Activated CD4-positive, alpha-beta T cell treated with anti-CD3 and anti-CD28 coated beads, Interleukin-2, amount 50 U/mL, for 16 hours (primary cell): ENCODE data around the gene ART1.
"Not testable (repeated sequence)": the region's sequence is repeated elsewhere in the genome, so short reads cannot be mapped to it uniquely, and the experiment has no call there.

ENCODE experiments used
- DNase-seq: peaks from one replicate; pipeline ENCODE4 v3.0.0-alpha.2; 2020

The ART1 gene

GRCh38 chr11:3632070-3632660 is 12.8 kb upstream of the ART1 start:
- DNase-seq = no peak

DNA sequence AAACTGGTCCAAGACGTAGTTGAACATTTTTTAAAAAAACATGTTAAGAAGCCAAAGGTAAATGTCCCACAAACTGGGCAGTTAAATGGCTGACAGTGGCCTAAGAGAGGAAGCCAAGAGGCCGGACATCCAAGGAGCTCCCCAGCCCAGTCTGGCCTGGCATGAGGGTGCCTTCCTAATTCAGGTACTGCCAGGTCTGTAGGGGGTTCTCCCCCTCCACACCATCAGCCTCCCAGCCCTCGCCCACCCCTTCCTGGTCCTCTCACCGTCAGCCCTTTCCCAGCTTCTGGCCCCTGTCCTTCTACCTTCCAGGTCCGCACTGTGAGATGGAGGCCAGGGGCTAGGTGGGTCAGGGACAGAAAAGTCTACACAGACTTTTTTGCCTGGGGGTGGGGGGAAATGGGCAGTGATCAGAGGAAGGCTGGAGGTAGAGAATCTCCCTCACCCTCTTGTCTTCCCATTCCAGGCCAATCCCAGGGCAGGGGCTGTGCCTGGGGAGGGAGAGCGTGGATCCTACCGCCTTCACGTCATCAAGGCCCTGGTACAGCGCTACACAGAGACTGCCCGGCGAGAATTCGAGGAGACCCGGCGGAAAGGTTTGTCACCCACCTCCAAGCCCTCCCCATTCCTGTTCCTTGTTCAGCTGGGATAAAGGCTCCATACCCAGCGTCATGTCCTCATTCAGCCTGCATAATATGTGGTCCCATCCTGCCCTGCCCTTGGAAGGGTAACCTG is 9.1 kb upstream of the ART1 start:
- no peak for DNase-seq

GRCh38 chr11:3637201-3637600 is 7.7 kb upstream of the ART1 start:
- DNase-seq = no peak

DNA sequence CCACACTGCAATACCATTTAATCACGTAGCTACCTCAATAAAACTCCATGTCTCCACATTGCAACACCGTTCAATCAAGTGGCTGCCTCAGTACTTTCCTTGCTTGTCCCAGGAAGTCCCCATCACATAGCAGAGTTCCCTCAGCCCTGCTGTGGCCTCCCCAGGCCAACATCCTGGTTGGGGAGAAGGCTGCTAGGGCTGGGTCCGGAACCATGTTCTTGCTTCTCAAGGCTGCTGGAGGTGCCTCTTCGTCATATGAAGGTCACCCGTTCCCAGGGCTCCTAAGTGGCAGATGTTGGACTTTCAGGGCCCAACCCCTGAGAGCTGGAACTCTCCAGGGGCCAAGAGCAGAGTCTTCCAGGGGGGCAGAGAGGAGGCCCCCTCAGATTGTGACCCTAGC is 6.4 kb upstream of the ART1 start:
- DNase-seq = no peak

DNA sequence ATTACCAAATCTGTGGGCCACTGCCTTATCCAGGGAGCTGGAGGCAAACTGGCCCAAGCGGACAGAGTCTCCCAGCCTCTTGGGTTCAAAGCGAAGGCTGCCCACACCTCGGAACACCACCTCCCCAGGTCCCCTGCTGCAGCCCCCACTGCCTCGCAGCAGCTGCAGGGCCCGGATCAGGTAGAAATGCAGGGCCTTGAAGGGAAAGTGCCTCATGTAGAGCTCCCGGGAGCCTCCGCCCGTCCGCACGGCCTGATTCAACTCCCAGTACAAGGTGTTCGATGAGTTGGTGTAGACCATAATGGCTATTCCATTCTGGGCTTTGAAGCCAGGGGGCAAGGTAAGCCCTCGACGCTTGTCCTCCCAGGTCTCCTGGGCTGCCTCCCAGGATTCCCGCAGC is 5.1 kb upstream of the ART1 start:
- DNase-seq = no peak

DNA sequence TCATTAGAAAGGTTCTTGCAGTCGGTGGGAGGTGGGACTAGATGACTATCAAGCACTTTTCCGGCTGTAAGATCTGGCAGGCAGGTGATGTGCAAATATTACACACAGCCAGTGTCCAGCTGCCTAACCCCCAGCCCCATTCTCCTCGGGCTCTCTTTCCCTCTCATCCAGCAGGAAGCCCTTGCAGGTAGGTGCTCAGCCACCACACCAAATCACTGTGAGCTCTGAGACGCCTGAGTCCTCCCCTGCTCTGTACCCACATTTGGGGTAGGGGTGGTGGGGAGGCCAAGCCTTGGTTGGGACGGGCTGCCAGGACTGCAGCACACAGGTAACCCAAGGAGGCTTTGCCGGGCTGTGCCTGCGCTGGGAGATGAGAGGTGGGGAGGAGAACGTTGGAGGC is 3.7 kb upstream of the ART1 start:
- DNase-seq = no peak

GRCh38 chr11:3641701-3642070 is 3.2 kb upstream of the ART1 start, which contains the start of gene ART5:
ART5 (minus strand) TSS chr11:3641992; CDS start chr11:3641862, 130 bp downstream.
- no peak for DNase-seq

DNA sequence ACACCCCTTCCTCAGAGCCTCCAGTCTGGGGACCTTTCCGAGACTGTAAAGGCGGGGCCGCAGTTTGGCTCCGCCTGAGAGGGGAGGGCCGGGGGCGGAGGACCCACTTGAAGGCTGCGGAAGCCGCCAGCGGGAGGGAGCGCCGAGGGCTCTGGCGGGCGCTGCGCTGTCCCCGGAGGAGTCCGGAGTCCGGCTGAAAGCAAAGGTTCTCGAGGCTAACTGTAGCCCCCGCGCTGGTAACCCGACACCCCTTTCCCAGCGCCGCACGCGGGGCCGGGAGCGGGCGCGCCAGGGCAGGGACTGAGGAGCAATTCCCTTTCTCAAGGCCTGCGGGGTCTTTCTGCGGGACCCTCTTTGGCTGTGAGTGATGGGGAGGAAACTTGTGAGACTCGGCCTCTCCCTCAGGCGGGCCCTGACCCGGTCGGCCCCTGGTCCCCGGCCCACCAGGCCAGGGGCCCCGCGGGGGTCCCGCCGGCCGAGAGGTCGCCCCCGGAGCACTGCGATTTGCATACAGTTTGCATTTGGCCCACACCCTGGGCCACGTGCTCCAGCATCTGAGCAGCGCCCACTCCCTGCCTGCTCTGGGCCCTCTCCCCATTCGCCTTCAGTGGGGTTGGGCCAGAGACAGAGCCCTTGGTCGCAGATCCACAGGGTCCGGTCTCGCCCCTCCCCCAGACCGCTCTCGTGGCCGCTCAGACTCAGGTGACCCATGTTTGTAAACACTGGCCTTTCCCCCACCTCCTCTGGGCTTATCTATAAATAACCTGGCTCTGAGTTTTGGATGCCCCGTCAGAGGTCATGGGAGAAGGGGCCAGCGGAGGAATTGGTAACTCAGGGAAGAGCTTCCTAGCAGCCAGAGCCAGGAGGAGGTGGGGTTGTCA is 2.6 kb upstream of the ART1 start:
- peak; percentile 51 for DNase-seq

GRCh38 chr11:3643102-3643546 is 1.8 kb upstream of the ART1 start:
- DNase-seq = not testable (repeated sequence)

DNA sequence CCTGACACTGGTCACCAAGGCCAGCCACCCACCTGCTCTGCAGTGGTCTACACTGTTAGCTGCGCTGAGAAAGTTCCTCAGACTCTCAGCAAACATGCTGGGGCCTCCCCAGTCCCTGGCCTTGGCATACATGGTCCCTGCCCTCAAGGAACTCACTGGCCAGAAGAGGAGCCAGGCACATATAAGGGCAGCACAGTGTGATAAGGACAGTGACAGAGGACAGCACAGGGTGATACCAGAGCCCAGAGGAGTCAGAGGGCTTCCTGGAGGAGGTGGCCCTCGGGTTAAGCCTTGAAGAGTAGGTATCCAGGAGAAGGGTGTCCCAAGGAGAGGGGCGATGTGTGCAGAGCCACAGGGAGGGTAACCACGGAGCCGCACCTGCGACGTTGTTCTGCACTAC is 624 bp downstream of the ART1 start:
- DNase-seq = no peak

DNA sequence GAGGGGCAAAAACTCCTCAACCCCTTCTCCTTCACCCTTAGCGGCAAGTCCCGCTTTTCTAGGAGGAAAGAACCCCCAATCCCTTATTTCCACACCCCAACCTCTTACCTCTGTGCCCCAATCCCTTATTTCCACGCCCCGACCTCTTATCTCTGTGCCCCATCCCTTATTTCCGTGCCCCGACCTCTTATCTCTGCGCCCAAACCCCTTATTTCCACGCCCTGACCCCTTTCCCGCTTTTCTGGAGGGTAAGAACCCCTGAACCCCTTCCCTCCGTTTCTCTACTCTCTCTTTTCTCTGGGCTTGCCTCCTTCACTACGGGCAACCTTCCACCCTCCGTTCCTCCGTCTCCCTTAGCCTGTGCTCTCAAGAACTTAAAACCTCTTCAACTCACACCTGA is 3.9 kb downstream of the ART1 start:
- not testable (repeated sequence) for DNase-seq

GRCh38 chr11:3649374-3649773 is 4.4 kb downstream of the ART1 start:
- DNase-seq = not testable (repeated sequence)

GRCh38 chr11:3652514-3652913 is 7.6 kb downstream of the ART1 start:
- not testable (repeated sequence) for DNase-seq

- DNase-seq = no peak
Measured at GRCh38 chr11:3655547-3655946, 10.6 kb downstream of the ART1 start.

DNA sequence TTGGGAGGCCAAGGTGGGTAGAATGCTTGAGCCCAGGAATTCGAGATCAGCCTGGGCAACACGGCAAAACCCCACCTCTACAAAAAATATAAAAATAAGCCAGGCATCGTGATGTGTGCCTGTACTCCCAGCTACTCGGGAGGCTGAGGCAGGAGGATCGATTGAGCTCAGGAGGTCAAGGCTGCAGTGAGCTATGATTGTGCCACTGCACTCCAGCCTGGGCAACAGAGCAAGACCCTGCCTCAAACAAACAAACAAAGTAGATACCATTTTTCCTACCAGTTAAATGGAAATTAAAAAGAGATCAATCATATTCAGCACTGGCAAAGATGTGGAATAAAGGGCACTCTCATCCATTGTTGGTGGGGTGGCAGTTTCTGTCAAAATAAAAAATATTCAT is 12.4 kb downstream of the ART1 start:
- not testable (repeated sequence) for DNase-seq

DNA sequence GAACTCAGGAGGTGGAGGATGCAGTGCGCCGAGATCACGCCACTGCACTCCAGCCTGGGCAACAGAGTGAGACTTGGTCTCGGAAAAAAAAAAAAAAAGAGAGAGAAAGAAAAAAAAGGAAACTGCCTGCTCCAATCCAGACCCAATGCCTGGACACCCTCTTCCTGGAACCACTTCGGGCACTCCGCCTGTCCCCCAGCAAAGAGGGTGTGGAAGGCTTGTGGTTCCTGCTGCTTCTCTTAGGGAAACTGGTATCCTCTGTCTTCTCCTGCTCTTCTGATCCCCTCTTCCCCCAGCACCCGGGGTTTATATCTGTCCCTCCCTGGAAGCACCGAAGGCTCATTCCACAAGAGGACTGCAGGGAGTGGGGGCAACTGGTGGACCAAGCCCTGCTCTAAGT is 13.3 kb downstream of the ART1 start:
- no peak for DNase-seq

GRCh38 chr11:3659595-3660515 is 14.9 kb downstream of the ART1 start:
- no peak for DNase-seq

- DNase-seq = no peak
Measured at GRCh38 chr11:3660960-3661359, 16.0 kb downstream of the ART1 start.

DNA sequence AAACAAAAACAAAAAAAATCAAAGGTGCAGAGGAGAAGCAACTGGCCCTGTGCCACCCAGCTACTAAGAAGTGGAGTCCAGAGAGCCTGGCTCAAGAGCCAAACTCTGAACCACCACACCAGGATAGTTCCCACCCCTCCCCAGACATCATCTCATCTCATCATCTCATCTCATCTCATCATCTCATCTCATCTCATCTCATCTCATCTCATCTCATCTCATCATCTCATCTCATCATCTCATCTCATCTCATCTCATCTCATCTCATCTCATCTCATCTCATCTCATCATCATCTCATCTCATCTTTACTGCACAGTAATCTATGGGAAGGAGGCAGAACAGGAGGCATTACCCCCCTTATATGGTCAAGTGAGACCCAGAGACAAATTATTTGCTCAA is 17.9 kb downstream of the ART1 start:
- DNase-seq = no peak

GRCh38 chr11:3664032-3664630 is 19.2 kb downstream of the ART1 start:
- no peak for DNase-seq

GRCh38 chr11:3665336-3666022 is 20.6 kb downstream of the ART1 start:
- DNase-seq = no peak
